ENCODE results near the gene MEX3C.

GRCh38 chr18:51197661-51198424 lies at the start of gene MEX3C:
- TF ChIP-seq TCF4 (CRISPR knock-in tag; IDR thresholded peaks at IDR 0.05; ENCODE audit: borderline replicate concordance) (no peak), ARNTL (CRISPR knock-in tag; IDR thresholded peaks at IDR 0.05; ENCODE audit: borderline replicate concordance, low read depth) (no peak), CSDC2 (CRISPR knock-in tag; IDR thresholded peaks at IDR 0.05) (no peak), ESRRG (CRISPR knock-in tag; IDR thresholded peaks at IDR 0.05) (no peak), ZNF70 (CRISPR knock-in tag; IDR thresholded peaks at IDR 0.05) (no peak), PPARA (CRISPR knock-in tag; IDR thresholded peaks at IDR 0.05; ENCODE audit: borderline replicate concordance) (no peak), ZNF565 (CRISPR knock-in tag; conservative IDR thresholded peaks at IDR 0.05; ENCODE audit: low read depth) (no peak), ISL1 (CRISPR knock-in tag; IDR thresholded peaks at IDR 0.05) (no peak), ZC3H10 (CRISPR knock-in tag; IDR thresholded peaks at IDR 0.05) (no peak), ZFP3 (CRISPR knock-in tag; IDR thresholded peaks at IDR 0.05) (no peak)

Data from SK-N-SH treated with all-trans-retinoic acid at 6 μM for 48 hours (cell line).